HEK293T (cell line): Measurements from ENCODE around the gene NFIX.

Experiments used
- CTCF ChIA-PET: fragments of 350-600 bp; formaldehyde crosslinking; extraction: SDS; loops from one replicate; lab custom pipeline; 2021; ENCODE audit warnings: antibody characterized with exemption, inconsistent platforms; lab: Yijun Ruan, JAX
- POLR2A ChIA-PET: fragments of 350-600 bp; formaldehyde crosslinking; extraction: SDS; loops from one replicate; lab custom pipeline; 2020; ENCODE audit warnings: antibody characterized with exemption, inconsistent platforms; lab: Yijun Ruan, JAX
- DNase-seq: peaks from one replicate; pipeline ENCODE4 v3.0.0; 2012; ENCODE audit warnings: mixed read lengths; ENCODE audit errors: extremely low spot score
- ARNT ChIP-seq: fragments of 450-650 bp; IDR thresholded peaks from 2 replicates; pipeline ENCODE4 v1.6.1; 2017; ENCODE audit warnings: mild to moderate bottlenecking
- BHLHE40 ChIP-seq: fragments of 450-650 bp; IDR thresholded peaks from 2 replicates; pipeline ENCODE4 v1.6.1; 2016; ENCODE audit warnings: mild to moderate bottlenecking, moderate library complexity, borderline replicate concordance
- CTBP1 ChIP-seq: fragments of 450-650 bp; IDR thresholded peaks from 2 replicates; pipeline ENCODE4 v1.6.1; 2016; ENCODE audit warnings: borderline replicate concordance
- ELF4 ChIP-seq: fragments of 450-650 bp; IDR thresholded peaks from 2 replicates; pipeline ENCODE4 v1.6.1; 2017; ENCODE audit warnings: antibody characterized with exemption
- FOXA1 ChIP-seq: fragments of 450-650 bp; IDR thresholded peaks from 2 replicates; pipeline ENCODE4 v1.6.1; 2016; ENCODE audit warnings: mild to moderate bottlenecking
- FOXK2 ChIP-seq: fragments of 450-650 bp; IDR thresholded peaks from 2 replicates; pipeline ENCODE4 v1.6.1; 2016; ENCODE audit warnings: mild to moderate bottlenecking
- FOXM1 ChIP-seq: fragments of 450-650 bp; IDR thresholded peaks from 2 replicates; pipeline ENCODE4 v1.6.1; 2017; ENCODE audit warnings: mild to moderate bottlenecking, borderline replicate concordance
- HDGF ChIP-seq: fragments of 450-650 bp; IDR thresholded peaks from 2 replicates; pipeline ENCODE4 v1.6.1; 2017; ENCODE audit warnings: antibody characterized with exemption, borderline replicate concordance
- L3MBTL2 ChIP-seq: fragments of 450-650 bp; conservative IDR thresholded peaks from 2 replicates; pipeline ENCODE4 v1.6.1; 2016; ENCODE audit warnings: mild to moderate bottlenecking
- LEF1 ChIP-seq: fragments of 450-650 bp; IDR thresholded peaks from 2 replicates; pipeline ENCODE4 v1.6.1; 2017; ENCODE audit warnings: mild to moderate bottlenecking, borderline replicate concordance
- NFRKB ChIP-seq: fragments of 450-650 bp; IDR thresholded peaks from 2 replicates; pipeline ENCODE4 v1.6.1; 2016; ENCODE audit warnings: mild to moderate bottlenecking, moderate library complexity
- PKNOX1 ChIP-seq: fragments of 450-650 bp; IDR thresholded peaks from 2 replicates; pipeline ENCODE4 v1.6.1; 2016
- SP1 ChIP-seq: fragments of 450-650 bp; IDR thresholded peaks from 2 replicates; pipeline ENCODE4 v1.6.1; 2017
- SUZ12 ChIP-seq: fragments of 450-650 bp; IDR thresholded peaks from 2 replicates; pipeline ENCODE4 v1.6.1; 2016; ENCODE audit warnings: mild to moderate bottlenecking
- TARDBP ChIP-seq: fragments of 450-650 bp; IDR thresholded peaks from 2 replicates; pipeline ENCODE4 v1.6.1; 2016
- ZNF384 ChIP-seq: fragments of 450-650 bp; IDR thresholded peaks from 2 replicates; pipeline ENCODE4 v1.6.1; 2016

NFIX gene

GRCh38 chr19:13104848-13105711 is 109.8 kb downstream of the NFIX start:
- TF ChIP-seq LEF1 (no peak), NFRKB (no peak), SUZ12 (no peak), L3MBTL2 (no peak), PKNOX1 (no peak), FOXK2 (no peak), BHLHE40 (no peak), FOXM1 (no peak), ARNT (no peak), CTBP1 (no peak), FOXA1 (no peak), HDGF (no peak), ZNF384 (no peak), ELF4 (no peak), TARDBP (no peak), SP1 (no peak)
- ChIA-PET POLR2A (interaction anchor here (2.1 kb wide), 1 partner anchor 48 kb away, joined by 9 read pairs; no protein-coding TSS in a partner anchor), CTCF (interaction anchor here (1.0 to 1.6 kb wide), 2 partner anchors 128 to 140 kb away, joined by 4 to 5 read pairs; no protein-coding TSS in a partner anchor)
- DNase-seq, result no peak

GRCh38 chr19:13109361-13110098 is 114.3 kb downstream of the NFIX start:
- CTCF ChIA-PET, result interaction anchor here (0.5 to 0.8 kb wide), 2 partner anchors 13 to 78 kb away, joined by 3 to 7 read pairs; no protein-coding TSS in a partner anchor
- POLR2A ChIA-PET, result no interaction called here
- DNase-seq, result no peak
- no peak for TF ChIP-seq BHLHE40
- TF ChIP-seq FOXA1, result no peak
- no peak for TF ChIP-seq TARDBP
- TF ChIP-seq HDGF, result no peak
- TF ChIP-seq ZNF384, result no peak
- no peak for TF ChIP-seq PKNOX1
- no peak for TF ChIP-seq NFRKB
- TF ChIP-seq ELF4, result no peak
- TF ChIP-seq FOXM1, result no peak
- no peak for TF ChIP-seq SUZ12
- TF ChIP-seq SP1, result no peak
- TF ChIP-seq ARNT, result no peak
- TF ChIP-seq LEF1, result no peak
- no peak for TF ChIP-seq FOXK2
- TF ChIP-seq CTBP1, result no peak
- no peak for TF ChIP-seq L3MBTL2

- no peak for TF ChIP-seq LEF1
- TF ChIP-seq ELF4, result no peak
- TF ChIP-seq BHLHE40, result no peak
- no peak for TF ChIP-seq CTBP1
- TF ChIP-seq FOXM1, result no peak
- TF ChIP-seq TARDBP, result no peak
- TF ChIP-seq PKNOX1, result no peak
- TF ChIP-seq FOXK2, result no peak
- no peak for TF ChIP-seq L3MBTL2
- ChIA-PET POLR2A (no interaction called here), CTCF (interaction anchor here (0.5 kb wide), 1 partner anchor 78 kb away, joined by 3 read pairs; no protein-coding TSS in a partner anchor)
- no peak for DNase-seq
These were observed 114.9 kb downstream of the NFIX start for GRCh38 chr19:13110099-13110610.

GRCh38 chr19:13112555-13112954 is 117.3 kb downstream of the NFIX start:
- TF ChIP-seq BHLHE40 (no peak), HDGF (no peak), ARNT (no peak), PKNOX1 (no peak), L3MBTL2 (no peak), TARDBP (no peak), ELF4 (no peak), SP1 (no peak), FOXA1 (no peak), CTBP1 (no peak), LEF1 (no peak), SUZ12 (no peak)
- DNase-seq, result no peak
- ChIA-PET POLR2A (no interaction called here), CTCF (no interaction called here)

GRCh38 chr19:13115936-13116281 is 120.6 kb downstream of the NFIX start:
- no peak for DNase-seq
- ChIA-PET CTCF (no interaction called here), POLR2A (no interaction called here)
- TF ChIP-seq NFRKB, result no peak
